H9 (cell line): ENCODE results near the gene PRPSAP2. TPM values are rescaled to one million over a fixed set of nuclear protein-coding genes. Genes with fewer than 3 reads are reported as not detected.

ENCODE experiments used
- DNase-seq: peaks from one replicate; pipeline ENCODE4 v3.0.0-alpha.2; 2017
- H2AFZ ChIP-seq: one replicate; pipeline ENCODE4 v1.6.1; 2013; ENCODE audit warnings: mild to moderate bottlenecking, low read length, control low read depth, moderate library complexity
- H2AK5ac ChIP-seq: 2 replicates; pipeline ENCODE4 v1.6.1; 2013; ENCODE audit warnings: low read length, control low read depth, mixed read lengths; ENCODE audit not compliant: insufficient read length
- H2BK120ac ChIP-seq: one replicate; pipeline ENCODE4 v1.6.1; 2013; ENCODE audit warnings: low read depth, mild to moderate bottlenecking, low read length, control low read depth, inconsistent platforms; ENCODE audit not compliant: poor library complexity, severe bottlenecking
- H2BK12ac ChIP-seq: 2 replicates; pipeline ENCODE4 v1.6.1; 2013; ENCODE audit warnings: low read length, control low read depth, mixed read lengths, low read depth; ENCODE audit not compliant: insufficient read length
- H2BK15ac ChIP-seq: 2 replicates; pipeline ENCODE4 v1.6.1; 2013; ENCODE audit warnings: low read depth, low read length, control low read depth
- H2BK20ac ChIP-seq: one replicate; pipeline ENCODE4 v1.6.1; 2013; ENCODE audit warnings: low read depth, mild to moderate bottlenecking, low read length, control low read depth, inconsistent platforms; ENCODE audit not compliant: poor library complexity, severe bottlenecking
- H2BK5ac ChIP-seq: 2 replicates; pipeline ENCODE4 v1.6.1; 2013; ENCODE audit warnings: low read length, control low read depth, mixed read lengths; ENCODE audit not compliant: insufficient read length
- H3K14ac ChIP-seq: 2 replicates; pipeline ENCODE4 v1.6.1; 2013; ENCODE audit warnings: low read length, control low read depth; ENCODE audit not compliant: insufficient read depth
- H3K18ac ChIP-seq: 2 replicates; pipeline ENCODE4 v1.6.1; 2013; ENCODE audit warnings: low read depth, mild to moderate bottlenecking, mixed read lengths, low read length, control low read depth; ENCODE audit not compliant: insufficient read length
- H3K23ac ChIP-seq: 2 replicates; pipeline ENCODE4 v1.6.1; 2013; ENCODE audit warnings: low read length, control low read depth, mixed read lengths, low read depth; ENCODE audit not compliant: insufficient read length
- H3K23me2 ChIP-seq: 2 replicates; pipeline ENCODE4 v1.6.1; 2013; ENCODE audit warnings: low read depth, mild to moderate bottlenecking, mixed read lengths, low read length, control low read depth; ENCODE audit not compliant: insufficient read length, poor library complexity, severe bottlenecking
- H3K27ac ChIP-seq: 2 replicates; pipeline ENCODE4 v1.5.1; 2013; ENCODE audit warnings: low read length, control low read depth, mixed read lengths, low read depth; ENCODE audit not compliant: insufficient read length
- H3K27me3 ChIP-seq: 2 replicates; pipeline ENCODE4 v1.6.1; 2013; ENCODE audit warnings: low read length, control low read depth, inconsistent platforms; ENCODE audit not compliant: insufficient read depth
- H3K4ac ChIP-seq: 2 replicates; pipeline ENCODE4 v1.6.1; 2013; ENCODE audit warnings: low read depth, mild to moderate bottlenecking, control low read depth, inconsistent platforms, low read length, moderate library complexity
- H3K4me1 ChIP-seq: 2 replicates; pipeline ENCODE4 v1.6.1; 2013; ENCODE audit warnings: low read length, control low read depth, inconsistent platforms; ENCODE audit not compliant: insufficient read depth
- H3K4me2 ChIP-seq: 2 replicates; pipeline ENCODE4 v1.6.1; 2013; ENCODE audit warnings: low read length, control low read depth, mixed read lengths; ENCODE audit not compliant: insufficient read length, insufficient read depth
- H3K56ac ChIP-seq: 2 replicates; pipeline ENCODE4 v1.6.1; 2013; ENCODE audit warnings: low read depth, mild to moderate bottlenecking, mixed read lengths, low read length, control low read depth; ENCODE audit not compliant: insufficient read length
- H3K79me1 ChIP-seq: 2 replicates; pipeline ENCODE4 v1.6.1; 2013; ENCODE audit warnings: low read depth, mild to moderate bottlenecking, moderate library complexity, low read length, control low read depth, inconsistent platforms; ENCODE audit not compliant: insufficient read depth, poor library complexity, severe bottlenecking
- H3K79me2 ChIP-seq: 2 replicates; pipeline ENCODE4 v1.6.1; 2013; ENCODE audit warnings: low read length, control low read depth, inconsistent platforms; ENCODE audit not compliant: insufficient read depth
- H3K9ac ChIP-seq: 2 replicates; pipeline ENCODE4 v1.6.1; 2013; ENCODE audit warnings: low read length, control low read depth, mixed read lengths; ENCODE audit not compliant: insufficient read length; ENCODE audit errors: extremely low read depth
- H3K9me3 ChIP-seq: one replicate; pipeline ENCODE4 v1.6.1; 2013; ENCODE audit warnings: low read depth, low read length, inconsistent platforms; ENCODE audit not compliant: control insufficient read depth
- H3T11ph ChIP-seq: one replicate; pipeline ENCODE4 v1.6.1; 2013; ENCODE audit warnings: mild to moderate bottlenecking, low read length, control low read depth, inconsistent platforms
- H4K20me1 ChIP-seq: one replicate; pipeline ENCODE4 v1.6.1; 2013; ENCODE audit not compliant: control insufficient read depth, insufficient read length, insufficient read depth
- H4K5ac ChIP-seq: 2 replicates; pipeline ENCODE4 v1.6.1; 2013; ENCODE audit warnings: low read depth, mild to moderate bottlenecking, mixed read lengths, low read length, control low read depth; ENCODE audit not compliant: insufficient read length
- H4K8ac ChIP-seq: replicated peaks from 2 replicates; pipeline ENCODE4 v1.6.1; 2013; ENCODE audit warnings: low read length, control low read depth, mixed read lengths, low read depth; ENCODE audit not compliant: insufficient read length
- H4K91ac ChIP-seq: 2 replicates; pipeline ENCODE4 v1.6.1; 2013; ENCODE audit warnings: low read depth, mild to moderate bottlenecking, moderate library complexity, mixed read lengths, low read length, control low read depth; ENCODE audit not compliant: insufficient read length
- H3K27ac Mint-ChIP-seq, 3 experiments: 2 replicates in 2 of 3; 3 replicates in 1 of 3; pipeline ENCODE4 v1.8.0; 2020 to 2021; ENCODE audit warnings: mixed read lengths in 3 of 3, mild to moderate bottlenecking in 1 of 3, moderate library complexity in 1 of 3
- H3K27me3 Mint-ChIP-seq: 2 replicates; pipeline ENCODE4 v1.8.0; 2021; ENCODE audit warnings: low read depth, mild to moderate bottlenecking, moderate library complexity, mixed read lengths
- H3K36me3 Mint-ChIP-seq, 3 experiments: 2 replicates in 2 of 3; 3 replicates in 1 of 3; pipeline ENCODE4 v1.8.0; 2020 to 2021; ENCODE audit warnings: low read depth in 3 of 3, mixed read lengths in 3 of 3; ENCODE audit not compliant: insufficient read depth in 1 of 3
- H3K4me1 Mint-ChIP-seq, 2 experiments: 2 replicates each; pipeline ENCODE4 v1.8.0; 2020; ENCODE audit warnings: mixed read lengths in 2 of 2
- H3K4me3 Mint-ChIP-seq, 2 experiments: 2 replicates in 1 of 2; 3 replicates in 1 of 2; pipeline ENCODE4 v1.8.0; 2020 to 2021; ENCODE audit warnings: mild to moderate bottlenecking in 2 of 2, mixed read lengths in 2 of 2, moderate library complexity in 1 of 2
- H3K9me3 Mint-ChIP-seq, 2 experiments: 2 replicates in 1 of 2; 3 replicates in 1 of 2; pipeline ENCODE4 v1.8.0; 2020; ENCODE audit warnings: mild to moderate bottlenecking in 2 of 2, mixed read lengths in 2 of 2, moderate library complexity in 1 of 2
- CTCF ChIP-seq: fragments of 200-600 bp; sonication (generic); conservative IDR thresholded peaks from 3 replicates; pipeline ENCODE4 v1.8.0; 2021; ENCODE audit warnings: antibody characterized with exemption, mild to moderate bottlenecking
- WGBS: extraction: QIAGEN DNeasy Blood & Tissue Kit; methylation state at CpG from one replicate; pipeline ENCODE4 v1.1.7; 2013; ENCODE audit warnings: missing lambda C conversion rate, low lambda C conversion rate, mixed read lengths; ENCODE audit not compliant: insufficient read length; ENCODE audit errors: extremely low coverage; 5-methylcytosine and 5-hydroxymethylcytosine counted together
- total RNA-seq: library from RNA; stranded (reverse); gene quantifications from 2 replicates; pipeline ENCODE4 v1.2.1, GENCODE V29; 2021

PRPSAP2 gene
- total RNA-seq, 1 experiment from 2014 or later: 58.0 TPM

- Histone ChIP-seq H3K4me2 (no peak overlapping the region), H3K23me2 (no peaks in the 10 kb centered on the region), H2AFZ (no peak overlapping the region), H3K4me1 (no peaks in the 10 kb centered on the region; the same call in 1 of the 2 replicates), H3K27me3 (no peaks in the 10 kb centered on the region), H3K4ac (no peak overlapping the region), H3K23ac (no peak overlapping the region), H3T11ph (no peak overlapping the region), H4K8ac (no peak overlapping the region), H3K27ac (no peak overlapping the region), H3K79me1 (no peaks in the 10 kb centered on the region), H4K20me1 (no peaks in the 10 kb centered on the region), H3K79me2 (no peaks in the 10 kb centered on the region; the same call in 1 of the 2 replicates), H3K9me3 (no peaks in the 10 kb centered on the region), H2BK120ac (no peak overlapping the region), H3K18ac (no peak overlapping the region), H3K14ac (no peak overlapping the region), H2BK20ac (no peak overlapping the region), H3K56ac (no peak overlapping the region), H2BK15ac (no peak overlapping the region), H2BK5ac (no peak overlapping the region), H4K91ac (no peak overlapping the region), H2AK5ac (no peak overlapping the region), H4K5ac (no peak overlapping the region), H3K9ac (no peak overlapping the region), H2BK12ac (no peak overlapping the region)
- no peak for TF ChIP-seq CTCF
- H3K36me3 Mint-ChIP-seq: peaks cover 16 to 35% (median 35%) of the 10 kb centered on the region in 3 experiments; a peak in 6 of 7 replicates
- no peak for DNase-seq
- no peak overlapping the region for H3K4me3 Mint-ChIP-seq
- no peaks in the 10 kb centered on the region for H3K9me3 Mint-ChIP-seq
- peak overlapping the region in 1 of 3 experiments; percentile 3; a peak in 2 of 7 replicates for H3K27ac Mint-ChIP-seq
- H3K4me1 Mint-ChIP-seq: peaks cover 4 to 9% of the 10 kb centered on the region in 2 experiments
- H3K27me3 Mint-ChIP-seq: no peaks in the 10 kb centered on the region; the same call in 1 of the 2 replicates
- WGBS: no CpG with 5 or more reads among the region's 2 CpGs
These were observed 63.6 kb downstream of the PRPSAP2 start for GRCh38 chr17:18921485-18921884.
